Measurements from ENCODE around the gene TMPRSS11B. TPM values are rescaled to one million over a fixed set of nuclear protein-coding genes. Genes with fewer than 3 reads are reported as not detected.
"Not testable (repeated sequence)": the region's sequence is repeated elsewhere in the genome, so short reads cannot be mapped to it uniquely, and the experiment has no call there.

TMPRSS11B gene
- not detected for total RNA-seq

DNA sequence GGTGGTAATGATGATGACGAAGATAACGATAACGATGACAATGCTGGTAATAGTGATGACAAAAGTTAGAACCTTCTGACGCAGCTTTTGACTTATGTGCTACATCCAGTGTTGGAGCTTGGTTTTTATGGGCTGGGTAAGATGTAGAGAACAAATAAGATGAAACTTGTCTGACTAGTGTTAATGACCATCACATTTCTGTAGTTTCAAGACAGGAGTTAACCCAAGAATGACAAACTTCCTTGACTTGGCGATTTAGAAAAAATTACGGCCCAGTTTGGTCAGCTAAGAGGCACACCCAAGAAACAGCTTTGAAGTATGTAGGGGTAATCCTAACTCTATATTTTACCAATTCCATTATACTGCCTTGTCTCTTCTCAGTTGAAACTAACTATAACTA is at the start of gene TMPRSS11B:
TMPRSS11B (minus strand) TSS at position 101 of the 400 bp plus-strand sequence. CDS start 136 bp downstream, outside the sequence.
- DNase-seq (ENCODE audit: low spot score in 2 of 2) = no peak
- no peak for TF ChIP-seq POLR2A (IDR thresholded peaks at IDR 0.05)
- no peak for TF ChIP-seq CTCF (IDR thresholded peaks at IDR 0.05)
- no peak within 1 kb of the TSS for H3K4me3 ChIP-seq (ENCODE audit: low read depth, poor library complexity, severe bottlenecking)
- intact Hi-C loops (cut with DNase I; ENCODE audit: low total_unique reads) = no loop called here
- WGBS, 2 donors = 89 to 90% methylated on average over 6 of the region's 6 CpGs

- WGBS, 2 donors = 86 to 89% methylated on average over 1 of the region's 1 CpG
- no peak overlapping the region for H3K4me3 ChIP-seq (ENCODE audit: low read depth, poor library complexity, severe bottlenecking)
- no peak for TF ChIP-seq POLR2A (IDR thresholded peaks at IDR 0.05)
- no peak for TF ChIP-seq CTCF (IDR thresholded peaks at IDR 0.05)
Observed at GRCh38 chr4:68291256-68291655, 45.8 kb upstream of the TMPRSS11B start.

DNA sequence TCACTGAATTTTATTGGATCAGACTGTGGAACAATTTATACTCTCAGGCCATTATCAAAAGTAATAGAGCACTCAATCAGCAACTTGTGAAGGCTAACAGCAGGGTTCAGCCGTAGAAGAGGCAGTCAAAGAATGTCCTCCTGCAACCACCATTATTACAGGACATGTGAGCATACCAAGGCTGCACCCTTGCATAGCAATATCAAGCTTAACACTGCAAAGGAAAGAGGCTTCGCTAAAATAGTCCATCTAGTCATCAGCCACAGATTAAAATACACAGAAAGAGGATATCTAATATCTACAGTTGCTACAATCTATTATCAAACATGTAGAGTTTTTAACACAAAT is 42.9 kb upstream of the TMPRSS11B start:
- intact Hi-C loops (cut with DNase I; ENCODE audit: low total_unique reads) = no loop called here
- 60 to 69% methylated on average over 2 of the region's 2 CpGs for WGBS, 2 donors
- TF ChIP-seq POLR2A (IDR thresholded peaks at IDR 0.05) = no peak
- TF ChIP-seq CTCF (IDR thresholded peaks at IDR 0.05) = no peak
- H3K4me3 ChIP-seq (ENCODE audit: low read depth, poor library complexity, severe bottlenecking) = no peak overlapping the region
- no peak for DNase-seq (ENCODE audit: low spot score in 2 of 2)

More at GRCh38 chr4:68291256-68291655, 45.8 kb upstream of the TMPRSS11B start:
- intact Hi-C loops (cut with DNase I; ENCODE audit: low total_unique reads) = no loop called here
- DNase-seq (ENCODE audit: low spot score in 2 of 2) = no peak

DNA sequence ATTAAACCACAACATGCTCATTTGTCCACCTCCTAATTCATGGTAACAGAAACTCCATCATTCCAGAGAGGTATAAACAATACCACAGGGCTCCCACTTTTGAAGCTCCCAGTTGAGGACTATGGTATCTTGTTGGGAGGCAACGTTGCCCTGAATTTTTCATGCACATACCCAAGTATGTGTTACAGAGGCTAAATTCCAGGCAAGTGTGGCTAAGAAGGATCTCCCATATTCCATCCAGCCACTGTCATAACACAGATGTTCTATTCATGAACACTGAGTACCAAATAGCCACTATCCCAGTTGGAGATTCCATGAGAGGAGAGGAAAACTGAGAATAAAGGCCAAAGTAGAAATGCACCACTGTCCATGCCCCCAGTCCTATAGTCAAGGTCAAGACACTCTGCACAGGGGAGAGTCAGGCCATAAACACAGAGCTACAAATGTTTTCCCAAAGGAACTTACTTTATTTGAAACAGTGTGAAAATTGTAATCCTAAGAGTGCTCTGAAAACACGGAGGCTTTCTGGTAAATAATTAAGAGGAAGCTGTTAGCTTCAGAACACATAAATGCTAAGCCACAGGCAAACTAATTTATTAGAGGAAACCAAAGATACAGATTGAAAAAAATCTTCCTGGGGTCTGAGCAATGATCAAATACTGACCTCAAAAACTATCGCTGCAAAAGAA is 42.4 kb upstream of the TMPRSS11B start:
- H3K4me3 ChIP-seq (ENCODE audit: low read depth, poor library complexity, severe bottlenecking) = no peak overlapping the region
- no peak for DNase-seq (ENCODE audit: low spot score in 2 of 2)
- intact Hi-C loops (cut with DNase I; ENCODE audit: low total_unique reads) = no loop called here
- WGBS, 2 donors = 57 to 72% methylated on average over 3 of the region's 3 CpGs
- TF ChIP-seq POLR2A (IDR thresholded peaks at IDR 0.05) (no peak), CTCF (IDR thresholded peaks at IDR 0.05) (no peak)

DNA sequence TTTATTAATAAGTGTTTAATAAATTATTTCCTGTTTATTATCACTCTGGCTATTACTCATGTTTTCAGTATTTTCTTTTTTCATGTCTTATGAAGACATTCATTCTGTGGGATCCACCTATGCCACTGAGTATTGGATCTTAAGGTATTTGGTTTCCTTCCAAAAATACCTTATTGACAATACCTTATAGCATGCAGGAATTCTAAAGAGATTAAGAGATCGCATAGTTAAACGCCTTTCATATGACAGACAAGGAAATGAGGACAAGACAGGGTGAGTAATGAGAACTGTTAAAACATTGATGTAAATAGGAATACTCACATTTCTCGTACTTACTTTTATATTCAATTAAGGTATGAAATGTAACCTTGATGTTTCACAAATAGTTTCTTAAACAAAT is 38.2 kb upstream of the TMPRSS11B start:
- 60 to 63% methylated on average over 3 of the region's 3 CpGs for WGBS, 2 donors
- DNase-seq (ENCODE audit: low spot score in 2 of 2) = no peak
- no peak overlapping the region for H3K4me3 ChIP-seq (ENCODE audit: low read depth, poor library complexity, severe bottlenecking)
- TF ChIP-seq POLR2A (IDR thresholded peaks at IDR 0.05) (no peak), CTCF (IDR thresholded peaks at IDR 0.05) (no peak)
- intact Hi-C loops (cut with DNase I; ENCODE audit: low total_unique reads) = no loop called here

DNA sequence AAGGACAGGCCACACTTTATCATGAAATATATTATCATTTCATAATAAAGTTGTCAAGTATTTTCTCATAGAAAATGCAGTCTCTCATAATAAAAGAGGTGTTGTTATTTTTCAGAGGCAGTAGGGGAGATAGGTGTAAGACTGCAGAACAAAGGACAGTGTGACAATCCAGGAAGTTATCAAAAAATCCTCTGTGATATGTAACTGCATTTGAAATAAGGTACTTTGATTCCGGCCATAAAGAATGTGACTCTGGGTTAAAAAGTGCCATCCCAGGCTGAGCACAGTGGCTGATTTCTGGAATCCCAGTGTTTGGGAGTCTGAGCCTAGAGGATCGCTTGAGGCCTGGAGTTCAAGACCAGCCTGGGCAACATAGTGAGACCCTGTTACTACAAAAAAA is 37.6 kb upstream of the TMPRSS11B start:
- TF ChIP-seq CTCF (IDR thresholded peaks at IDR 0.05) (no peak), POLR2A (IDR thresholded peaks at IDR 0.05) (no peak)
- H3K4me3 ChIP-seq (ENCODE audit: low read depth, poor library complexity, severe bottlenecking) = no peak overlapping the region
- WGBS, 2 donors = 87 to 100% methylated on average over 2 of the region's 2 CpGs
- DNase-seq (ENCODE audit: low spot score in 2 of 2) = no peak
- intact Hi-C loops (cut with DNase I; ENCODE audit: low total_unique reads) = no loop called here

GRCh38 chr4:68281796-68282740 is 36.6 kb upstream of the TMPRSS11B start:
- DNase-seq (ENCODE audit: low spot score in 2 of 2); intact Hi-C loops (cut with DNase I; ENCODE audit: low total_unique reads); H3K4me3 ChIP-seq (ENCODE audit: low read depth, poor library complexity, severe bottlenecking): not testable (repeated sequence)
- 88% methylated on average over 10 of the region's 10 CpGs for WGBS, 2 donors
